ENCODE measurements around the gene FAIM2. TPM values are rescaled to one million over a fixed set of nuclear protein-coding genes. Genes with fewer than 3 reads are reported as not detected.

FAIM2 gene
- total and polyA plus RNA-seq, 2 donors (not counting 3 experiments of a cell fraction or from before 2014, with no cell fraction given) = 0.01 TPM; not detected in 1

GRCh38 chr12:49869816-49870500 is 33.7 kb downstream of the FAIM2 start:
- peaks cover 0 to 7% of the 10 kb centered on the region in 2 experiments for H3K27me3 ChIP-seq (ENCODE audit: control insufficient read depth in 2 of 2, insufficient read depth in 2 of 2, low read length in 2 of 2)
- H3K36me3 ChIP-seq (ENCODE audit: control insufficient read depth in 2 of 2, extremely low read depth in 1 of 2, insufficient read depth in 2 of 2, low read length in 2 of 2) = no peaks in the 10 kb centered on the region
- BruUV-seq (replicated peaks) = no TSS peak
- TF ChIP-seq MYC (IDR thresholded peaks at IDR 0.05; ENCODE audit: low read depth, low read length) (no peak), POLR2A (IDR thresholded peaks at IDR 0.05; ENCODE audit: low read depth, low read length) (no peak), MAX (IDR thresholded peaks at IDR 0.05; ENCODE audit: insufficient read depth, insufficient read length) (no peak), FOS (IDR thresholded peaks at IDR 0.05; ENCODE audit: borderline replicate concordance, insufficient read depth, low read length) (no peak), JUN (IDR thresholded peaks at IDR 0.05; ENCODE audit: borderline replicate concordance, insufficient read depth, insufficient read length, low read depth) (no peak), CTCF (IDR thresholded peaks at IDR 0.05; ENCODE audit: extremely low read depth in 1 of 2, insufficient read depth in 1 of 2, low read depth in 1 of 2, low read length in 2 of 2) (no peak), EZH2 (IDR thresholded peaks at IDR 0.05; ENCODE audit: borderline replicate concordance, low read depth, low read length, severe bottlenecking) (no peak), POLR2AphosphoS5 (IDR thresholded peaks at IDR 0.05; ENCODE audit: insufficient read depth, low read depth, low read length) (no peak), GATA2 (IDR thresholded peaks at IDR 0.05; ENCODE audit: insufficient read depth, insufficient read length, low read depth, low read length) (no peak)
- no peak overlapping the region for H3K4me3 ChIP-seq (replicated peaks in 1 of 3; ENCODE audit: insufficient read depth in 1 of 3, low read depth in 1 of 3, low read length in 3 of 3)
- FAIRE-seq (no peak), DNase-seq (ENCODE audit: low read depth, low spot score) (no peak)
- peaks cover 20% of the 10 kb centered on the region for H3K4me1 ChIP-seq (ENCODE audit: control insufficient read depth, extremely low read depth, insufficient read depth, low read length)
- no peaks in the 10 kb centered on the region for H4K20me1 ChIP-seq (replicated peaks; ENCODE audit: control insufficient read depth, extremely low read depth, insufficient read depth, low read length)
- no peaks in the 10 kb centered on the region for H3K9me1 ChIP-seq (replicated peaks; ENCODE audit: control insufficient read depth, extremely low read depth, insufficient read depth, low read length)
- dilution Hi-C loops (cut with MboI; ENCODE audit: extremely low pct_ligation_motif_present, low sequenced_read_pairs) (no loop called here), intact Hi-C loops (cut with micrococcal nuclease) (loop anchor here (1.0 to 5.0 kb wide), 3 partner anchors 75 to 167 kb away; no protein-coding TSS in a partner anchor)
- H2AFZ ChIP-seq (ENCODE audit: low read depth, low read length) = no peak overlapping the region
- ChIA-PET POLR2A (interaction anchor here (0.5 to 1.4 kb wide), 6 partner anchors 38 to 215 kb away, joined by 3 to 11 read pairs (median 4); partner anchors contain the start of gene SMARCD1), CTCF (interaction anchor here (0.7 to 7.9 kb wide), 25 partner anchors 25 to 200 kb away, joined by 3 to 183 read pairs (median 6); partner anchors contain the start of genes AQP6, NCKAP5L and RACGAP1)
- no peaks in the 10 kb centered on the region for H3K79me2 ChIP-seq (ENCODE audit: control insufficient read depth, insufficient read depth, low read length)
- H3K9me3 ChIP-seq (replicated peaks; ENCODE audit: control insufficient read depth, insufficient read depth, low read length) = no peaks in the 10 kb centered on the region
- H3K27ac ChIP-seq (ENCODE audit: insufficient read depth, low read depth, low read length) = no peak overlapping the region
- H3K9ac ChIP-seq (replicated peaks; ENCODE audit: extremely low read depth, insufficient read depth, low read length) = no peak overlapping the region
- H3K4me2 ChIP-seq (ENCODE audit: insufficient read depth, low read length) = no peak overlapping the region
